Activated T-helper 17 cell treated with anti-CD3 and anti-CD28 coated beads, Interleukin-2, amount 50 U/mL, for 72 hours (primary cell): ENCODE data around the gene GOLGA3. TPM values are rescaled to one million over a fixed set of nuclear protein-coding genes. Genes with fewer than 3 reads are reported as not detected.
"Not testable (repeated sequence)": the region's sequence is repeated elsewhere in the genome, so short reads cannot be mapped to it uniquely, and the experiment has no call there.

Experiments
- ATAC-seq: fragments of 150-1000 bp; cut with Tn5 transposase; replicated peaks from 2 replicates; pipeline ENCODE4 v1.10.0; 2021; ENCODE audit warnings: mild to moderate bottlenecking, moderate library complexity
- H3K27ac Mint-ChIP-seq: one replicate; pipeline ENCODE4 v1.8.0; 2022; ENCODE audit warnings: mixed read lengths
- H3K27me3 Mint-ChIP-seq: one replicate; pipeline ENCODE4 v1.8.0; 2022; ENCODE audit warnings: mixed read lengths
- H3K36me3 Mint-ChIP-seq: one replicate; pipeline ENCODE4 v1.8.0; 2022; ENCODE audit warnings: low read depth, mild to moderate bottlenecking, mixed read lengths
- H3K4me1 Mint-ChIP-seq: one replicate; pipeline ENCODE4 v1.8.0; 2022; ENCODE audit warnings: mixed read lengths
- H3K4me3 Mint-ChIP-seq: one replicate; pipeline ENCODE4 v1.8.0; 2022; ENCODE audit warnings: mild to moderate bottlenecking, mixed read lengths
- H3K9me3 Mint-ChIP-seq: one replicate; pipeline ENCODE4 v1.8.0; 2022; ENCODE audit warnings: mixed read lengths
- total RNA-seq, 2 donors: library from RNA; stranded (reverse); gene quantifications; one replicate each; pipeline ENCODE4 v1.2.3, GENCODE V29; 2022

GOLGA3 gene
- total RNA-seq, 2 donors from 2014 or later = 51.8 to 56.8 TPM

DNA sequence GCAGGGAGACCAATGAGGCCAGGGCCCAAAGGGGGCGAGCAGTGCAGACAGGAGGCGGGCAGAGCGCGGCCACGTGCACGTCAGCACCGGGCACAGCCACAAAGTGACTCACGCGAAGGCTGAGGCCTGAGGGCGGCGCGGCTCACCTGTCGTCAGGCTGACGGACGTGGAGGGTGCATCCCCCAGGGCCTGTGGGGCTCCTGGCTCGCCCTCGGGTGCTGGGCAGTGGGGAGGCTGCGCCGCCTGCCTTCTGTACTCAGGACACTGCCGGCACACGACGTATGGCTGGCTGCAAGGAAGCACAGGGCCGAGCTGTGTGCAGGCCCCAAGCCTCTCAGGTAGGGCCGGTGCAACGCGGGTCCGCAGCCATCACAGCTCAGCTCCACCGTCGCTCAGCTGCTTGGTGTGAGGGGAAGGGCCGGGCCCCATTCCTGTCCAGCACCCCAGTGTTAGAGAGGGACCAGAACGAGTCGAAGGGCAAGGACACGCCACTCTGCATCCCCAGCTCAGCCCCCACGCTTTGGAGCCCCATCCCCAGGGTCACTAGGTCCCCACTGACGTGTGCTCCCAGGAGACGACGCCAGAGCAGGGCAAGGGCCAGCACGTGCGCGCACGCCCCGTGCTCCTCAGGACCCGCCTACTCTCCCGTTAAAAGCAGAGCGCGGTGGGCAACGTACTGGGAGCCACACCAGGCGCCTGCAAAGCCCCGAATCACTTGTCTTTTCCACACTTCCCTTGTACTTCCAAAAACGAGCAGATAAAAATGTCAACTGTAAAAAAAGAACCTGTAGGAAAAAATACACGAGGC, 24.8 kb upstream of the GOLGA3 start:
- no peak overlapping the region for H3K4me3 Mint-ChIP-seq
- H3K27me3 Mint-ChIP-seq = no peaks in the 10 kb centered on the region
- no peaks in the 10 kb centered on the region for H3K9me3 Mint-ChIP-seq
- no peak overlapping the region for H3K27ac Mint-ChIP-seq
- peaks cover 87% of the 10 kb centered on the region for H3K36me3 Mint-ChIP-seq
- no peaks in the 10 kb centered on the region for H3K4me1 Mint-ChIP-seq
- no peak for ATAC-seq

DNA sequence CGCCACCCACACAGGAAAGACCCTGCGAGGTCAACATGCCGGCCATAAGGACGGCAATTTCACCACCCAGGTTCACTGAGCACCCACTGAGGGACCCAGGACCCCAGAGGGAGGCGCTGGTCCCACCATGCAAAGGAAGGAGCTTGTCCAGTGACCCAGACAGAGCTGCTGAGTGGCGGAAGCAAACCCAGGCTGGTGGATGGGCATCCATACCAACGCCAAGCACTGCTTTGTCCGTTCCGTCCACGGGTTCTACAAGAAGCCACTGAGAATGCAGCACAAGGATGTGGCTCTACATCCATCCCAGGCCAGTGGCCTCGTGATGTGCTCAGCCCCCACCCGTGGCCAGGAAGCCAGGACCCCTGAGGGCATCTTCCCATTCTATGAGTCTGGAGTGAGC, 23.8 kb upstream of the GOLGA3 start:
- H3K4me1 Mint-ChIP-seq = no peaks in the 10 kb centered on the region
- no peak overlapping the region for H3K4me3 Mint-ChIP-seq
- H3K27me3 Mint-ChIP-seq = no peaks in the 10 kb centered on the region
- H3K27ac Mint-ChIP-seq = no peak overlapping the region
- peaks cover 87% of the 10 kb centered on the region for H3K36me3 Mint-ChIP-seq
- H3K9me3 Mint-ChIP-seq = no peaks in the 10 kb centered on the region
- no peak for ATAC-seq

DNA sequence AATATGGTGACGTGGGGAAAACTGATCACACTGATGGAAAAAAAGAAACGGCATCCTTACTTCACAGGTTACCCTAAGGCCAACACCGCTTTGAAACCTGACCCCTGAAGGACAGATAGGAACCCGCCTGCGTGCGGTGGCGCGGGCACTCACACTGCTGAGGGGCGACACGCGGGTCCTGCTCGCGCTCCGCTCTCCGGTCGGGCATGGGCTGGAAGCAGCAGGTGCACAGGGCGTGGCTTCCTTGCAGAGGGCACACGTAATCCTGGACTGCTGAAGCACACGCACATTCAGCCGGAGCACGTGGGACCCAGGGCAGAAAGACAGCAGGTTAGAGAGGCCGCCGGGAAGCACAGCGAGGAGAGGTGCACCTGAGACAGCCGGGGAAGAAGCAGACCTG, 22.8 kb upstream of the GOLGA3 start:
- no peak for ATAC-seq
- no peak overlapping the region for H3K4me3 Mint-ChIP-seq
- H3K27ac Mint-ChIP-seq = no peak overlapping the region
- H3K9me3 Mint-ChIP-seq = no peaks in the 10 kb centered on the region
- no peaks in the 10 kb centered on the region for H3K27me3 Mint-ChIP-seq
- no peaks in the 10 kb centered on the region for H3K4me1 Mint-ChIP-seq
- peaks cover 91% of the 10 kb centered on the region for H3K36me3 Mint-ChIP-seq

DNA sequence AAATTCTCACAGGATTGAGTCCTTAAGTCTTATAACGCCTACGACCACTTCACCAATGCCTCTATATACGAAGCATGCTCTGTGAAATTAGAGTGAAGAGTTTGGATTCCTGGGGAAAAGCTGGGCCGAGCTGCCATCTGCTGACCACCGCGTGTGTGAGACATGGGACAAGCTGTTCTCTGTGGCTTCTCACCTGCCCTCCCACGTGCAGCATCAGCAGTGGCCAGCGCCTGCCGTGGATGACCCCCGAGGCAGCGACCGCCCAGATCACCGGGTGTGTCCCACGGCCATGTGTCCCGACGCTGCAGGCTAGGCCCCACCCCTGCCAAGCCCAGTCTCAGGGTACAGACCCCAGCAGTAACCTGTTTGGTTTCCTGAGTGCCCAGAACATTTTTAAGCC, 21.6 kb upstream of the GOLGA3 start:
- no peaks in the 10 kb centered on the region for H3K9me3 Mint-ChIP-seq
- no peak overlapping the region for H3K4me3 Mint-ChIP-seq
- ATAC-seq = no peak
- H3K36me3 Mint-ChIP-seq = peaks cover 89% of the 10 kb centered on the region
- H3K27ac Mint-ChIP-seq = no peak overlapping the region
- H3K4me1 Mint-ChIP-seq = no peaks in the 10 kb centered on the region
- no peaks in the 10 kb centered on the region for H3K27me3 Mint-ChIP-seq

DNA sequence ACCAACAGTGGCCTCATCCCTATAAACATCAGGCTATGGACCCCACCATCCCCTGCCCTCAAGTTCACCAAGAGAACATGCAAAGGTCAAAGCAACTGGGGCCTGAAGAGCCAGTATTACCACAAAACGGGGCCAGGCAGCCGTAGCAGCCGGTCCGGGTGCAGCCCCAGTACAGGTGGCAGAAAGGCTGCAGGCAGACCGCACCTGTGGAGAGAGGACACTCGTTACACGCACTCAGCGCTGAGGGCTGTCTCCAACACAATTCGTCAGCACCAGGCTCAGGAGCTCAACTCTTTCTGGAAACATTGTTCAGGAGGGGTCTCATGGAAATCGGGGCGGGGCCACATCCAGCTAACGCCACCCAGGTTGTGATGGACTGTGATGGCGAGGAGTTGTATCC, 19.9 kb upstream of the GOLGA3 start:
- ATAC-seq = no peak
- Mint-ChIP-seq H3K36me3 (peaks cover 89% of the 10 kb centered on the region), H3K27ac (no peak overlapping the region), H3K4me3 (no peak overlapping the region), H3K9me3 (no peaks in the 10 kb centered on the region), H3K4me1 (no peaks in the 10 kb centered on the region), H3K27me3 (no peaks in the 10 kb centered on the region)

DNA sequence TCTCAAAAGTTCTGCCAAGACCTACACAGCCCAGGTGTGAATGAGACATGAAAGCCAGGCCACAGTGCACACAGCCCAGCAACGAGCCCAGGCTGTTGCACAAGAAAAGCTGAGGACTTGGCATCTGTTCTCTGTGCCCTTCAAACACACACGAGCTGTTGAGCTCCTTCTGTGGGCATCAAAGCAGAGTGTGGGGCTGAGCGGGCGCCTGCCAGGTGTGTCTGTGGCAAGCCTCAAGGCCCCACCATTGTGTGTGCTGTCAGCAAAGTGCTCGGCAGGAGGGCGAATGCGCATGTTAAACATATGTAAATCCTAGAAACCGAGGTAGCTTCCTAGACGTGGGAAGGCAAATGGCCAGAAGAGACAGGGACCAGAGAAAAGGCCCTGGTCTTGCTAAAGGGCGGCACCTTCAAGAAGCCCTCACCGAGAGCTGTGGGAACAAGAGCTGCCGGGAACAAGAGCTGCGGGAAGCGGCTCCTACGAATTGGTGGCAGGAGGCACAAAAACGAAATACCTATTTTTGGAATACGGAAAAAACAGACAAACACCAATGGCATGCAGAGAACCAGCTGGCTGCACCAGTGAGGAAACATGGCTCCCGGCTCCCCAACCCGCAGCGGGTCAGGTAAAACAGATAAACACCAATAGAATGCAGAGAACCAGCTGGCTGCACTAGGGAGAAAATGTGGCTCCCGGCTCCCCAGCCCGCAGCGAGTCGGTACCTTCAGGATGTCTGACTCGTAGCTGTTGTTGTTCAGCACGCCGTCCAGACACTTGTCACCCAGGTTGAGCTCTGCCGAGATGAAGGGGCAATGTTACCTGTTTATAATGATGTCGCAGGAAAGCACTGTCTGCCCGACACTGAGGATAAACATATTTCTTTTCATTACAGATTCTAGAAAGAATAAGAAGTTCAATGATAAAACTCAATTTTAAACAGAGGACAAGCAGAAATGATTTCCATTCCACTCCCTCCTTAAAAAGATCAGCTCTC, 19.0 kb upstream of the GOLGA3 start:
- H3K36me3 Mint-ChIP-seq = peaks cover 89% of the 10 kb centered on the region
- H3K4me3 Mint-ChIP-seq = no peak overlapping the region
- no peak for ATAC-seq
- H3K4me1 Mint-ChIP-seq = no peaks in the 10 kb centered on the region
- H3K9me3 Mint-ChIP-seq = no peaks in the 10 kb centered on the region
- no peak overlapping the region for H3K27ac Mint-ChIP-seq
- no peaks in the 10 kb centered on the region for H3K27me3 Mint-ChIP-seq

DNA sequence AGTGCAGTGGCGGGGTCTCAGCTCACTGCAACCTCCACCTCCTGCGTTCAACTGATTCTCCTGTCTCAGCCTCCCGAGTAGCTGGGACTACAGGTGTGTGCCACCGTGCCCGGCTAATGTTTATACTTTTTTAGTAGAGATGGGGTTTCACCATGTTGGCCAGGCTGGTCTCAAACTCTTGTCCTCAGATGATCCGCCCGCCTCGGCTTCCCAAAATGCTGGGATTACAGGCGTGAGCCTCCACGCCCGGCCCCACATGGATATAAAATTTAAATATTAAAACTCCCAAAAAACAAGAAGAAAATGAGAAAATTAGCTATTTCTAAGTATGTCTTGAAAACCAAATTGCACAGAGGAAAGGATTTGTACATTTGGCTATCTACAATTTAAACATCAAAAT, 16.0 kb upstream of the GOLGA3 start:
- H3K36me3 Mint-ChIP-seq = peaks cover 89% of the 10 kb centered on the region
- not testable (repeated sequence) for H3K27ac Mint-ChIP-seq, H3K4me1 Mint-ChIP-seq

DNA sequence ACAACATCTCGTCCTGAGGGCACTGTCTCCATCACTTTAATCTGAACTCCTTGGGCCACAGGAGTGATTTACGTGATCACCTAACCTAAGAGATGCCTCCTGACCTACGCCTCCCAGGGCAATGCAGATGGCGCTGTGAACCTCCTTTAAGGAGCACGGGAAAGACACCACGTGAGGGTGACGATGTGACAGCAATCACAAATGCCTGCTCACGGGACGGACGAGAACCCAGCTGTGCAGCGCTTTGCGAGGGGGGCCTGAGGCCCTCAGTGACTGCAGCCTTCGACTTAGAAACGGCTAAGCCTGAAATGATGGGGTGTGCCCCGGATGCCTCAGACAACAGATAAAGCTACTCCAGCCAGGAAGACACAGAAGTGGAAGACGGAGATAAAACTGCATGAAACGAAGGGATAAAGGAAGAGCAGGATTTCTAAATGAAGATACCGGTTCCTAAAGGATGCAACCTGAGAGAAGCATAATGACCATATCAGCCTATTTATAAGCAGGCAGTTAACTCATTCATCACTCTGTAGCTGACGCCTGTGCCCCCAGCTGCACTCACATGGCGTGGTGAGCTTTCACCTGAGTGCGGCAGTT, 13.9 kb upstream of the GOLGA3 start:
- Mint-ChIP-seq H3K4me3 (no peak overlapping the region), H3K36me3 (peaks cover 73% of the 10 kb centered on the region), H3K9me3 (no peaks in the 10 kb centered on the region), H3K27ac (peak overlapping the region; percentile 38), H3K27me3 (no peaks in the 10 kb centered on the region), H3K4me1 (no peaks in the 10 kb centered on the region)
- no peak for ATAC-seq

More for the DNA sequence above, 16.0 kb upstream of the GOLGA3 start:
- ATAC-seq, H3K27me3 Mint-ChIP-seq, H3K4me3 Mint-ChIP-seq, H3K9me3 Mint-ChIP-seq: not testable (repeated sequence)

DNA sequence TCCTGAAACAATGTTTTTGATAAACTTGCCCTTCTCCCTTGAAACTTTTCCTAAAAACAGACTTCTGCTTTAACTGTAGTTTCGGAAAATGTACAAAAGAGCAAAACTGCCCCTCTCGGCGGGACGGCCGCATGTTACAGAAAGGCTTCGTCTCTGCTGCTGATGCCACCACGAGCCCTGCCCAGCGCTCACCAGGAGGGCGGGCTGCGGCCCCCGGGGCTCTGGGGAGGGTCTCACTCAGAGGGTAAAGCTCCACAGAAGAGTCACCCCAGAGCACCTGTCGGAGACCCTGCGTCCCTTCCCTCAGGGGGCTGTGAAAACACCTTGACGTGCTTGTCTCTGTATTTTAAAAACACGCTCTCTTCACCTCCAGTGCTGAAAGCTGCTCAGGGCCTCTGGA, 12.5 kb upstream of the GOLGA3 start:
- Mint-ChIP-seq H3K4me3 (no peak overlapping the region), H3K27ac (no peak overlapping the region), H3K36me3 (peaks cover 69% of the 10 kb centered on the region), H3K27me3 (no peaks in the 10 kb centered on the region), H3K4me1 (peaks cover 5% of the 10 kb centered on the region), H3K9me3 (no peaks in the 10 kb centered on the region)
- no peak for ATAC-seq

DNA sequence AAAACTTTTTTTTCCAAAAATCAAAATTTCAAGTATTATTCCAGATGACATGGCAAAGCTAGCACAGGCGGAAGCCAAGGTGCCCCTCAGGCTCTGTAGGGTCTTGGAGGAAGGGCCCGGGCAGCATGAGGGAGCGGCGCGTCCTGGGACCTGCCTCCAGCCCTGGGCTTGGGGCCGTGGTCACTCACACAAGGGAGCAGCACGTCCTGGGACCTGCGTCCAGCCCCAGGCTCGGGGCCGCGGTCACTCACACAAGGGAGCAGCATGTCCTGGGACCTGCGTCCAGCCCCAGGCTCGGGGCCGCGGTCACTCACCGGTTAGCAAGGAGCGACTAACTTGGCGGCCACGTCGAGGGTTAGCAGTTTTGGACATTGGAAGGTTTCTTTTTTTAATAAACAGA, 11.9 kb upstream of the GOLGA3 start:
- peaks cover 63% of the 10 kb centered on the region for H3K36me3 Mint-ChIP-seq
- H3K4me1 Mint-ChIP-seq = peaks cover 5% of the 10 kb centered on the region
- no peak overlapping the region for H3K4me3 Mint-ChIP-seq
- H3K27me3 Mint-ChIP-seq = no peaks in the 10 kb centered on the region
- H3K27ac Mint-ChIP-seq = no peak overlapping the region
- no peak for ATAC-seq
- H3K9me3 Mint-ChIP-seq = no peaks in the 10 kb centered on the region

DNA sequence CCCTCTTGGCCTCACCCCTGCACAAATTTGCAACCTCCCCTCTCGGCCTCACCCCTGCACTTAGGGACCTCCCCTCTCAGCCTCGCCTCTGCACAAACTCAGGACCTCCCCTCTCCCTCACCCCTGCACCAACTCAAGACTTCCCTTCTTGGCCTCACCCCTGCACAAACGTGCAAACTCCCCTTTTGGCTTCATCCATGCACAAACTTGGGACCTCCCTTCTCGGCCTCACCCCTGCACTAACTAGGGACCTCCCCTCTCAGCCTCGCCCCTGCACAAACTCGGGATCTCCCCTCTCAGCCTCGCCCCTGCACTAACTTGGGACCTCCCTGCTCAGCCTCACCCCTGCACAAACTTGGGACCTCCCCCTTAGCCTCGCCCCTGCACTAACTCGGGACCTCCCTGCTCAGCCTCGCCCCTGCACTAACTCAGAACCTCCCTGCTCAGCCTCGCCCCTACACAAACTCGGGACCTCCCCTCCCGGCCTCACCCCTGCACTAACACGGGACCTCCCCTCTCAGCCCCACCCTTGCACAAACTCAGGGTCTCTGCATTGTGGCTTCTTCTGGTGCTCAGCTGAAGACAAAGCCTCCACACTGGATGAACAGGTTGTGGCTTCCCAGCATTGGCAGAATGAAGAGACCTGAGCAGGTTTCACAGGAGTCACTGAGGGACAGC, 11.0 kb upstream of the GOLGA3 start:
- no peak overlapping the region for H3K27ac Mint-ChIP-seq
- ATAC-seq = no peak
- peaks cover 5% of the 10 kb centered on the region for H3K4me1 Mint-ChIP-seq
- H3K4me3 Mint-ChIP-seq = no peak overlapping the region
- peaks cover 60% of the 10 kb centered on the region for H3K36me3 Mint-ChIP-seq
- no peaks in the 10 kb centered on the region for H3K9me3 Mint-ChIP-seq
- H3K27me3 Mint-ChIP-seq = no peaks in the 10 kb centered on the region

DNA sequence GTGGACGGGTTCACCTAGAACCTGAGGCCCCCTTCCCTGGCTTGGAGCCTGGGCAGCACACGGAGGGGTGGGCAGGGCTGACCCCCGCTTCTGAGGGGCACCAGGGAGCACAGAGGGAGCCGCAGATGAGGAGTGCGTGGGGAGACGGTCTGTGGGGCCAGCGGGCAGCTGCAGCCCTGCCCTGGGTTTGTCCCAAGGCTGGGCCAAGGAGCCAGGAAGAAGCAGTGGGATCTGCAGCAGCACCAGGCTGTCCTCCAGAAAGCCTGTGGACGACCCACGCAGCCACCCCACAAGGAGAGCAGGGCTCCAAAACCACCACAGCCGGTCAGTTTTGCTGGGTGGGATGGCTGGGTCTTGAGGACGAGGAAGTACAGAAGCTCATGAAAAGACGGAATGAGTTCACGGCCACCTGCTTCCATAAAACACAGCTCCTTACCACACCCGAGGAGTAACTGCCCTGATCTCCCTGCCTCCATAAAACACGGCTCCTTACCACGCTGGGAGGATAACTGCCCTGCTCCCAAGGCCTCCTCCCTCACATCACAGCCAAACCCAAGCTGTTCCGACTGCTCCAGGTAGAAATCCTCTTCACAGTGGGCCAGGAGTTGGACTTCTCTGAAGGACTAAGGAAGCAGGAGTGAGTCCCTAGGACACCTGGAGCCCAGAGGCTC, 9.9 kb upstream of the GOLGA3 start:
- Mint-ChIP-seq H3K9me3 (no peaks in the 10 kb centered on the region), H3K4me1 (peaks cover 11% of the 10 kb centered on the region), H3K27ac (no peak overlapping the region), H3K27me3 (no peaks in the 10 kb centered on the region), H3K4me3 (no peak overlapping the region), H3K36me3 (peaks cover 48% of the 10 kb centered on the region)
- ATAC-seq = no peak

DNA sequence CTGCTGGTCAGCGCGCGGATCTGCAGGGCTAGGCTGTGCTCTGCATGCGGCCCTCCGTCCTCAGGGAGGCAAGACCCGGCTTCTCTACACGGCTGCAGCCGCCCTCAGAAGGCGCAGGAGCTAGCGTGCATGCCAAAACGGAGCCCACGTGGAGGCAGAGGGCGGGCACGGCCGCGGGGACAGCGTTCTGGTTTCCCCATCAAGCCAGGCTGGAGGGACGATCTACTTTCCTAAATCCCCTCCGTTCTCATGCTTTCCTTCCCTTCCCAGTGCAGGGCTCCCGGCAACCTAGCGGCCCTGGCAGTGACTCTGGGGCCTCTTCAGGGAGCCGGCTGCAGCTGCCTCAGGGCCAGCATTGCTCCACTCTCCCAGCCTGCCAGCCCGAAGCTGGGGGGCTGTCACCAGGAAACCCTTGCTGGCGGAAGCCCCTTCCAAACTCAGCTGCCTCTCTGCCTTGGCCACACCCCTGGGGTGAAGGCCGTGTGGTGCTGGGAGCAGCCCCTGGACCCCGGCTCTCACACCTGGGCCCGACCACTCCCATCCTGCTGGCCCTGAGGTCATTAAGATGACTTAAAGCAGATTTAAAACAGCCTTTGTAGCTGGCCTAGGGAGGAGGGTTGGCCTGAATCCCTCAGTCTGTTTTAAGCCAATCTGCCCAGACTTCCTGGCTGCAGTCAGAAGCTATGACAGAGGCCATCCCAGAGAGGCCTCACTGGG, 9.2 kb upstream of the GOLGA3 start:
- ATAC-seq = no peak
- H3K4me3 Mint-ChIP-seq = no peak overlapping the region
- peaks cover 44% of the 10 kb centered on the region for H3K36me3 Mint-ChIP-seq
- H3K27me3 Mint-ChIP-seq = no peaks in the 10 kb centered on the region
- peaks cover 11% of the 10 kb centered on the region for H3K4me1 Mint-ChIP-seq
- H3K9me3 Mint-ChIP-seq = no peaks in the 10 kb centered on the region
- no peak overlapping the region for H3K27ac Mint-ChIP-seq
